ENCODE data around the gene PEX11G. TPM values are rescaled to one million over a fixed set of nuclear protein-coding genes. Genes with fewer than 3 reads are reported as not detected.

The PEX11G gene
- total and polyA plus RNA-seq, 10 of the 15 experiments (the other 5 are each of a cell fraction or from before 2014, with no cell fraction given), result 0.05 to 1.8 (median 0.73) TPM; not detected in 1

- peak; percentile 77; the same call in 1 of the 2 replicates for TF ChIP-seq NFIC (IDR thresholded peaks at IDR 0.05; ENCODE audit: low read depth, low read length)
- TF ChIP-seq SMARCA5 (IDR thresholded peaks at IDR 0.05), result no peak
- TF ChIP-seq ZNF217 (IDR thresholded peaks at IDR 0.05), result no peak
- peak in 1 of 2 experiments; percentile 54; a peak in 1 of 4 replicates for TF ChIP-seq SRF (IDR thresholded peaks at IDR 0.05; ENCODE audit: low read depth in 2 of 2, low read length in 2 of 2)
- TF ChIP-seq NFYA (IDR thresholded peaks at IDR 0.05; ENCODE audit: borderline replicate concordance, low read depth, low read length), result no peak
- peak; percentile 68; the same call in 1 of the 2 replicates for TF ChIP-seq TBL1XR1 (IDR thresholded peaks at IDR 0.05; ENCODE audit: low read depth, low read length)
- TF ChIP-seq RBBP5 (conservative IDR thresholded peaks at IDR 0.05), result no peak
- peak; percentile 77 for TF ChIP-seq GATAD2B (conservative IDR thresholded peaks at IDR 0.05; ENCODE audit: low read depth)
- TF ChIP-seq TAF1 (IDR thresholded peaks at IDR 0.05; ENCODE audit: borderline replicate concordance, low read depth, low read length), result peak; percentile 59
Observed at GRCh38 chr19:7522072-7522922, 33.5 kb upstream of the PEX11G start, which contains the start of gene MCOLN1 (continued).

GRCh38 chr19:7521551-7522071, 32.8 kb upstream of the PEX11G start:
- ATAC-seq, result no peak
- ChIA-PET RAD21 (ENCODE audit: unreplicated experiment) (interaction anchor here (0.8 to 2.1 kb wide), 6 partner anchors 12 to 278 kb away, joined by 3 to 7 read pairs (median 4); partner anchors contain the start of gene PNPLA6), SMC1A (ENCODE audit: uncharacterized antibody, unreplicated experiment) (interaction anchor here (0.8 to 1.8 kb wide), 3 partner anchors 13 to 166 kb away, joined by 3 to 10 read pairs (median 3); partner anchors contain the start of gene PNPLA6), CTCF (interaction anchor here (1.4 to 2.4 kb wide), 5 partner anchors 13 to 420 kb away, joined by 3 to 9 read pairs (median 5); no protein-coding TSS in a partner anchor), POLR2A (interaction anchor here (0.6 to 3.2 kb wide), 3 partner anchors 13 to 193 kb away, joined by 3 to 28 read pairs (median 3); partner anchors contain the start of gene PNPLA6)
- no peak for FAIRE-seq
- BruUV-seq (replicated peaks), result no TSS peak
- Histone ChIP-seq H3K36me3 (ENCODE audit: control insufficient read depth in 2 of 2, insufficient read depth in 2 of 2, low read length in 1 of 2) (no peaks in the 10 kb centered on the region), H3K9me3 (replicated peaks; ENCODE audit: control insufficient read depth, insufficient read depth, low read length) (no peaks in the 10 kb centered on the region), H2AFZ (ENCODE audit: control insufficient read depth, low read depth, low read length) (peak overlapping the region; percentile 90), H3K27ac (ENCODE audit: control insufficient read depth, insufficient read depth) (no peak overlapping the region), H3K4me1 (ENCODE audit: control insufficient read depth, insufficient read depth, low read length) (peaks cover 4% of the 10 kb centered on the region; the same call in 1 of the 2 replicates), H3K4me3 (peak overlapping the region; percentile 60; the same call in 1 of the 2 replicates), H3K4me2 (ENCODE audit: control insufficient read depth, insufficient read depth) (peak overlapping the region; percentile 99), H3K27me3 (replicated peaks in 1 of 2; ENCODE audit: control insufficient read depth in 2 of 2, insufficient read depth in 2 of 2, low read length in 1 of 2) (0 out of 4 replicates have a peak, but pooled peaks cover 0 to 1% of the 10 kb centered on the region in 2 experiments), H4K20me1 (ENCODE audit: control insufficient read depth, insufficient read depth) (no peaks in the 10 kb centered on the region), H3K9ac (ENCODE audit: control insufficient read depth, insufficient read depth, low read length) (no peak overlapping the region), H3K79me2 (ENCODE audit: control insufficient read depth, insufficient read depth, low read length) (no peaks in the 10 kb centered on the region)
- WGBS (ENCODE audit: insufficient coverage, insufficient replicate concordance, low lambda C conversion rate, missing lambda C conversion rate), result 62% methylated on average over 10 of the region's 10 CpGs
- in situ Hi-C loops (cut with MboI) (no loop called here), intact Hi-C loops (cut with micrococcal nuclease; ENCODE audit: unreplicated experiment) (no loop called here)
- DNase-seq (ENCODE audit: low read depth, low spot score), result no peak
- no peak for TF ChIP-seq SREBF2 (IDR thresholded peaks at IDR 0.05; ENCODE audit: low read length)
- TF ChIP-seq ZBED1 (IDR thresholded peaks at IDR 0.05; ENCODE audit: borderline replicate concordance), result no peak
- TF ChIP-seq NR2F1 (conservative IDR thresholded peaks at IDR 0.05), result no peak
- TF ChIP-seq ZBTB4 (CRISPR knock-in tag; IDR thresholded peaks at IDR 0.05), result no peak
- TF ChIP-seq BACH1 (IDR thresholded peaks at IDR 0.05; ENCODE audit: borderline replicate concordance), result no peak
- no peak for TF ChIP-seq JUNB (IDR thresholded peaks at IDR 0.05)
- TF ChIP-seq NFYA (IDR thresholded peaks at IDR 0.05; ENCODE audit: borderline replicate concordance, low read depth, low read length), result no peak
- TF ChIP-seq MYB (IDR thresholded peaks at IDR 0.05; ENCODE audit: borderline replicate concordance, low read depth, low read length), result no peak
- no peak for TF ChIP-seq EP300 (IDR thresholded peaks at IDR 0.05; ENCODE audit: borderline replicate concordance in 1 of 2, control insufficient read depth in 1 of 2, low read depth in 2 of 2, low read length in 2 of 2)
- no peak for TF ChIP-seq MTA2 (IDR thresholded peaks at IDR 0.05; ENCODE audit: low read depth)
- TF ChIP-seq KLF5 (IDR thresholded peaks at IDR 0.05; ENCODE audit: partially characterized antibody), result no peak
- no peak for TF ChIP-seq SIX5 (IDR thresholded peaks at IDR 0.05; ENCODE audit: low read depth, low read length, severe bottlenecking)

All from GM12878 (cell line).